Lower lobe of right lung (tissue), 2 donors: Measurements from ENCODE around the gene CLDN1. TPM values are rescaled to one million over a fixed set of nuclear protein-coding genes. Genes with fewer than 3 reads are reported as not detected.
A peak's percentile ranks its signal among the peaks of the same experiment; 100 is the strongest.
"Not testable (repeated sequence)": the region's sequence is repeated elsewhere in the genome, so short reads cannot be mapped to it uniquely, and the experiment has no call there.

Source experiments
- ATAC-seq, 2 donors: fragments of 200-7000 bp; cut with Tn5 transposase; one replicate each; pipeline ENCODE4 v1.9.1; 2020 to 2022; ENCODE audit warnings: mild to moderate bottlenecking in 2 of 2, moderate library complexity in 2 of 2
- DNase-seq: peaks from one replicate; pipeline ENCODE4 v3.0.0-alpha.2; 2020
- H3K27ac ChIP-seq: fragments of 200-600 bp; one replicate; pipeline ENCODE4 v1.8.0; 2022
- H3K27me3 ChIP-seq: fragments of 200-600 bp; one replicate; pipeline ENCODE4 v1.8.0; 2022; ENCODE audit warnings: low read depth
- H3K36me3 ChIP-seq: fragments of 200-600 bp; one replicate; pipeline ENCODE4 v1.8.0; 2022; ENCODE audit warnings: mild to moderate bottlenecking
- H3K4me1 ChIP-seq: fragments of 200-600 bp; one replicate; pipeline ENCODE4 v1.8.0; 2022
- H3K4me3 ChIP-seq: fragments of 200-600 bp; one replicate; pipeline ENCODE4 v1.8.0; 2022; ENCODE audit warnings: mild to moderate bottlenecking
- H3K9me3 ChIP-seq: fragments of 200-600 bp; one replicate; pipeline ENCODE4 v1.8.0; 2022
- CTCF ChIP-seq: fragments of 200-600 bp; IDR thresholded peaks from one replicate; pipeline ENCODE4 v1.8.0; 2022; ENCODE audit warnings: antibody characterized with exemption, mild to moderate bottlenecking
- intact Hi-C: fragments of 100-400 bp; cut with DNase I; formaldehyde crosslinking; loops from one replicate; pipeline ENCODE4 v1.11.0; 2022
- total RNA-seq: library from RNA; stranded (reverse); fragmentation: NEBNext Ultra II Directional; extraction: Animal tissue kit (Norgen Biotek cat#: 25700); gene quantifications from one replicate; pipeline ENCODE4 v1.2.1, GENCODE V29; 2021
- donor health status: DM: no; HTN: yes; CAD: no; lungs with severe emphysema.

Gene CLDN1
- total RNA-seq, 1 donor from 2014 or later = 5.2 TPM

- H3K4me1 ChIP-seq = peaks cover 9% of the 10 kb centered on the region
- no peak overlapping the region for H3K27ac ChIP-seq
- no peak for ATAC-seq
- H3K4me3 ChIP-seq = no peak overlapping the region
- TF ChIP-seq CTCF = no peak
- H3K36me3 ChIP-seq = no peaks in the 10 kb centered on the region
- intact Hi-C loops = no loop called here
- DNase-seq = no peak
- H3K9me3 ChIP-seq = peaks cover 8% of the 10 kb centered on the region
- H3K27me3 ChIP-seq = no peaks in the 10 kb centered on the region
These were observed 36.2 kb downstream of the CLDN1 start for GRCh38 chr3:190286014-190286413.

GRCh38 chr3:190281308-190282051, 40.8 kb downstream of the CLDN1 start:
- peak; percentile 64 to 73 for ATAC-seq
- intact Hi-C loops = no loop called here
- H3K27ac ChIP-seq = peak overlapping the region; percentile 15

GRCh38 chr3:190279690-190280089, 42.6 kb downstream of the CLDN1 start:
- H3K27me3 ChIP-seq = no peaks in the 10 kb centered on the region
- intact Hi-C loops = no loop called here
- no peak overlapping the region for H3K4me3 ChIP-seq
- peak in 1 of 2 donors; percentile 56 for ATAC-seq
- no peaks in the 10 kb centered on the region for H3K9me3 ChIP-seq
- no peak for DNase-seq
- no peak for TF ChIP-seq CTCF
- H3K36me3 ChIP-seq = no peaks in the 10 kb centered on the region
- H3K4me1 ChIP-seq = peaks cover 14% of the 10 kb centered on the region
- no peak overlapping the region for H3K27ac ChIP-seq

More at GRCh38 chr3:190281308-190282051, 40.8 kb downstream of the CLDN1 start:
- no peak for DNase-seq
- peaks cover 8% of the 10 kb centered on the region for H3K9me3 ChIP-seq
- H3K4me1 ChIP-seq = peaks cover 14% of the 10 kb centered on the region
- no peaks in the 10 kb centered on the region for H3K36me3 ChIP-seq
- no peak overlapping the region for H3K4me3 ChIP-seq
- H3K27me3 ChIP-seq = no peaks in the 10 kb centered on the region
- no peak for TF ChIP-seq CTCF

- no peak for TF ChIP-seq CTCF
- no peaks in the 10 kb centered on the region for H3K36me3 ChIP-seq
- DNase-seq (no peak), ATAC-seq (no peak)
- H3K4me3 ChIP-seq = no peak overlapping the region
- no peaks in the 10 kb centered on the region for H3K4me1 ChIP-seq
- intact Hi-C loops = no loop called here
- no peak overlapping the region for H3K27ac ChIP-seq
- H3K27me3 ChIP-seq = no peaks in the 10 kb centered on the region
- H3K9me3 ChIP-seq = no peaks in the 10 kb centered on the region
These were observed 49.5 kb downstream of the CLDN1 start for GRCh38 chr3:190272747-190273146.

GRCh38 chr3:190269101-190269500, 53.1 kb downstream of the CLDN1 start:
- DNase-seq = no peak

GRCh38 chr3:190267464-190267863, 54.8 kb downstream of the CLDN1 start:
- H3K4me1 ChIP-seq, intact Hi-C loops, H3K9me3 ChIP-seq, ATAC-seq, DNase-seq, H3K4me3 ChIP-seq, H3K27me3 ChIP-seq, H3K27ac ChIP-seq, H3K36me3 ChIP-seq: not testable (repeated sequence)

More at GRCh38 chr3:190269101-190269500, 53.1 kb downstream of the CLDN1 start:
- ATAC-seq = no peak
- no peaks in the 10 kb centered on the region for H3K9me3 ChIP-seq
- no peak overlapping the region for H3K4me3 ChIP-seq
- intact Hi-C loops = no loop called here
- TF ChIP-seq CTCF = no peak
- no peaks in the 10 kb centered on the region for H3K4me1 ChIP-seq
- no peaks in the 10 kb centered on the region for H3K36me3 ChIP-seq
- H3K27ac ChIP-seq = no peak overlapping the region
- H3K27me3 ChIP-seq = no peaks in the 10 kb centered on the region
